GM18907 (cell line): ENCODE measurements around the gene CCDC192.
"Not testable (repeated sequence)": the region's sequence is repeated elsewhere in the genome, so short reads cannot be mapped to it uniquely, and the experiment has no call there.

ENCODE experiments used
- ATAC-seq: cut with Tn5 transposase; IDR thresholded peaks from one replicate; pipeline ENCODE4 v1.9.1; 2021; ENCODE audit warnings: mild to moderate bottlenecking, moderate library complexity; ENCODE audit not compliant: unreplicated experiment

The CCDC192 gene

GRCh38 chr5:127697894-127698600 lies 5.1 kb upstream of the CCDC192 start:
- ATAC-seq: no peak

DNA sequence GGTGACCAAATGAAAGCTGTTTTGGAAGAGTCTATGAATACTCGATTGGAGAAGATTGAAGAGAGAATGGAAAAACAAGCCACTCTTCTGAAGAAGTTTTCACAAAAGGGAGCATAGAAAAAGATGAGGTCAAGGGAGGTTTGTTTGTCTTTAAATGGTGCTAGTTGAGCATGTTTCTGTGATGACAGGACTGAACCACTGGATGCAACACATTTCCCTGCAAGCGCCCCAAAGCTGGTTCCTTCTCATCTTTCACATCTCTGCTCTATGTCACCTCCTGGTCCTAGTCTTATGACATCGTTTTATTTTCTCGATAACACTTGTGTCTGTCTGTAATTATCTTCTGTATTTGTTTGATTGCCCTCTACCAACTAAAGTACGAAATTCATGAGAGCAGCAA lies 3.8 kb upstream of the CCDC192 start:
- no peak for ATAC-seq

DNA sequence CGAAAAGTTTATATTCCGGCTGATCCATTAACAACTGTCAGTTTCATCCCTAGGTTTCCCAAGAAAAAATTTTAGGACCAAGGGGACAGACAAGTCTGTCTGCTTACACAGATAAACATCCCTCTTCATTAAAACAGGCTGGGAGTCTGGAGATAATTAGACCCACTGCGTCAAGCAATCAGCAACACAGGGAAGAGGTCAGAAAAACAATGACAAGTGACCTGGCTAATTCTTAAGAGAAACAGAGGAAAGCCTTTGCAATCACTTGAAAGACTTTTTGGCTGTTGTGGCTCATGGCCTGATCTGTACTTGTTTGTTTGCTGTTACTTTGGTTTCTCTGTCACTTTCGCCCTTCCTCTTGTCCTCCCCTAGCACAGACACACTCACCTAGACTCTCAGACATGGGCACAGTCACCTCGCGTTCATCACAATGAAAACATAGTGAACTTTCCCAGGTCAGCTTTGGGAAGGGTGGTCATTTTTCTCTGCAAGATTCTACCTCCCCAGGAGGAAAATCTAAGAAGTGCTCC lies 2.9 kb upstream of the CCDC192 start:
- ATAC-seq: no peak

DNA sequence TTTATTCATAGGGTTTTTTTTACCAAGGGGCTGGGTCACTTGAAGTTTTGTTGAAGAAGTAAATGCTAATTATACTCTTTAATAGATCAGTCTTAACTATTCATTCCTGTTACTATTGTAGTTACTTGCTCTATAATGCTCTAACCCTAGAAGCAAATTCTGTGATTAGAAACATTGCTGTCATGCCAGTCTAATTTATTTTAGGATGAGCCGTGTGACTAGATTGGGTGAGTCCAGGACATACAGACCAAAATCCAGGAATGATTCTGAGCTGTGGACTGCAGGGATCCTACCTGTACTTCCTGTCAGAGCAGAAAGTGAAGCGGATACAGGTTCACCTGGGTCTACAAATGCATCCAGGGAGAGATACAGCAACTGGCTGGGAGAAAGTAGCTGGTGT lies 757 bp upstream of the CCDC192 start:
- no peak for ATAC-seq

DNA sequence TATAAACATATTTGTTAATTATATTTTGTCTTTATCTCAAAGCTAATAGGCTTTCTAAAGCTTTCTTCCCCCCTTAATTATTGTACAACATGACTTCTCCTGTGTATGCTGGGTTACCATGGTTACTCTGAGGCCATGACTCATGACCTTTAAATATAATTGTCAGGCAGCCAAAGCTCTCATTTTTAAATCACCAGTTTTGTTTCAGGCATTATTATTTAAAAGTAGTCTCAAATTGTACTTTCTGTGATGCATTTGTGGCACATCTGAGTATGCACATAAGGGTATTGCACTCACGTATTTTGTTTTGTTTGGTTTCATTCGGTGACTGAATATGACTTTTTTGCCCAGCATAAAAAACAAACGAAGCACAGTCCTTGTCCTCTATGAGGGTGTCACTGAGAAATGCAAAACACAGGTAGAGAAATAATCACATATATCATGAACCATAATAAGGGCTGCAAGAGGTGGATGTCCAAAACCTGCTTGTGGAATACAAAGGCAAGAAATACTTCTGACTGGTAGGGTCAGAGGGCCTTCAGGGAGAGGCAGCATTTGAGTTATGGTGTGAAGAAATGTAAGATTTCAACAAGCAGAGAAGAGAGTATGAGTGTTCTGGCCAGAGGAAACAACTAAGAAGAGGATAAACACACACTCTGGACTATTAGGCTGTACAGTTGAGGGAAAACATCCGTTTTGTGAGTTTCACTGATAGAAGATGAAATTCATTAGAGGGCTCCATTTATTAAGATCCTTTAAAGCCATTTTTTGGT lies 2.1 kb downstream of the CCDC192 start:
- no peak for ATAC-seq

DNA sequence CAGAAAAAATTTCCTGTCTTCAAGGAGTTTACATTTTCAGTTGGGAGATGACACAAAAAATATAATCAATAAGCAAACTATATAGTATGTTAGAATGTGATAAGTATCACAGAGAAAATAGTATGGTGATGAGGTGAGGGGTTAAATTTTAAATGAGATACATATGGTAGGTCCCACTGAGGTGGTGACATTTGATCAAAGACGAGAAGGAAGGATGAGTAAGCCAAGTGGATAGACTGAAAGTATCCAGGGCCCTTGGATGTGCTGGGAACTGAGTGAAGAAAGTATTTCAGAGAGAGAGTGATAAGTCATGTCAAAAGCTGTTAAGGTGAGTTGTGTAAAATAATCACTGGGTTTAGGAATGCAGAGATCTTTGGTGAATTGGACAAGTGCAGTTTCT lies 3.5 kb downstream of the CCDC192 start:
- no peak for ATAC-seq

GRCh38 chr5:127707209-127707608 lies 4.0 kb downstream of the CCDC192 start:
- ATAC-seq: no peak

DNA sequence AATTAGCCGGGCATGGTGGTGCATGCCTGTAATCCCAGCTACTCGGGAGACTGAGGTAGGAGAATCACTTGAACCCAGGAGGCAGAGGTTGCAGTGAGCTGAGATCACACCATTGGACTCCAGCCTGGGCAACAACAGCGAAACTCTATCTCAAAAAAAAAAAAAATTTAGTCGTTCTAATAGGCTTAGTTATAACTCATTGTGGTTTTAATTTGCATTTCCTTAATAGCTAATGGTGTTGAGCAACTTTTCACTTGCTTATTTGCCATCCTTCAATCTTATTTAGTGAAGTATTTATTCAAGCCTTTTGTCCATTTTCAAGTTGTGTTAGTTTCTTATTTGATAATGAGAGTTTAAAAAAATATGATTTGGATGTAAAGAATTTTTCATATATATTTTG lies 9.9 kb downstream of the CCDC192 start:
- not testable (repeated sequence) for ATAC-seq

GRCh38 chr5:127718181-127718580 lies 15.0 kb downstream of the CCDC192 start:
- ATAC-seq: no peak

GRCh38 chr5:127723571-127723970 lies 20.4 kb downstream of the CCDC192 start:
- ATAC-seq: peak; percentile 58

DNA sequence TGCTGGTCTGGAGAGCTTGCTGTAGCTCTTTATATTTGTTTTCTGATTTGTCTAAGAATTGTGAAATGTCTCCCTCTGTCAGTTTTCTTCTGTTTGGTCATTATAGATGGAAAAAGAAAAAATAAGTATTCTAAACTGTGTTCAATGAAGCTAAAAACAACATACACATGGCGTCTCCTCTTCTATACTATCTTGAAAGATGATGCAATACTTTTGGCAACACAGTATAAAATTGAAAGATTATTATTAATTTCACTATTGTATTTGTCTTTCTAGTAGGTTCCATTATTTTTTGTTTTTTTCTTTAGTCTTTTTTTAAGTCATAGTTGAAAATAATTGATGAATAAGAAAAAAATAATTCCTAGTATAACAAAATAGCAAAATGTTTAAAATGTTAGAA lies 22.5 kb downstream of the CCDC192 start:
- no peak for ATAC-seq

DNA sequence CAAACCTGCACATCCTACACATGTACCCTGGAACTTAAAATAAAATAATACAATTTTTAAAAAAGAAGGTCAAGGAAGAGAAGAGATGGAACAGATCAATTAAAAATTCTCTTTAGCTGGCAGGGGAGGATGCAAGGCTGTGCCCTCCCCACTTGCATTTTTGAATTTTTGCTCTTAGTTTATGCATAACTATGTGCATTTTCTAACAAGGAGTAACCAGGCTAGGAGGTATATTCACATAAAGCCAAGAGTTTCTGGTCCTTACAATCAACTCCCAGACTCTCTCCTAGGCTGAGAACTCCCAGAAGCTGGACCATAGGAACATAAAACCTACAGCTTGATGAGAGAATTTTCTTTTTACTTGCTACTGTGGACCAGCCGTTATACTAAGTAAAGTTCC lies 29.8 kb downstream of the CCDC192 start:
- ATAC-seq: no peak

DNA sequence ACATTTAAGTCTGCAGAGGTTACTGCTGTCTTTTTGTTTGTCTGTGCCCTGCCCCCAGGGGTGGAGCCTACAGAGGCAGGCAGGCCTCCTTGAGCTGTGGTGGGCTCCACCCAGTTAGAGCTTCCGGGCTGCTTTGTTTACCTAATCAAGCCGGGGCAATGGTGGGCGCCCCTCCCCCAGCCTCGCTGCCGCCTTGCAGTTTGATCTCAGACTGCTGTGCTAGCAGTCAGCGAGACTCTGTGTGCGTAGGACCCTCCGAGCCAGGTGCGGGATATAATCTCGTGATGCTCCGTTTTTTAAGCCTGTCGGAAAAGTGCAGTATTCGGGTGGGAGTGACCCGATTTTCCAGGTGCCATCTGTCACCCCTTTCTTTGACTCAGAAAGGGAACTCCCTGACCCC lies 36.2 kb downstream of the CCDC192 start:
- not testable (repeated sequence) for ATAC-seq

DNA sequence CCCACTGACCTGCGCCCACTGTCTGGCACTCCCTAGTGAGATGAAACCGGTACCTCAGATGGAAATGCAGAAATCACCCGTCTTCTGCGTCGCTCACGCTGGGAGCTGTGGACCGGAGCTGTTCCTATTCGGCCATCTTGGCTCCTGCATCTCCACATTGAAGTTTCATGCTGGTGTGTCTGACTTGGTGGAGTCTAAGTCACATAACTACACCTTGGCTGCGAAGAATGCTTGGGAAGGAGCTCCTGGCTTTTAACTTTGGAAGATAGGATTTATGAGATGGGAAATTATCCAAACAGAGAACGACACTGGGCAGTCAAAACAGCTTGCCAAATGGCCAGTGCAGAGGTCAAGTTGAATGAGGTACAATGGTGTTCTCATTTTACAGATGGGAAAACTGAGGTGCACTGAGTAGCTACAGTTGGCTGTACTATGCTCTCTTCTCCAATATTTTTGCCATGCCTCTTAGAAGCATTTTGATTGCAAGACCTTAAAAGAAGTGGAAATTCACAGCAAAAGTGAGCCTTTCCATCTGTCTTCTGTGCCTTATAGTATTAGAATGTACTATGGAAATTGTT lies 36.7 kb downstream of the CCDC192 start:
- no peak for ATAC-seq

DNA sequence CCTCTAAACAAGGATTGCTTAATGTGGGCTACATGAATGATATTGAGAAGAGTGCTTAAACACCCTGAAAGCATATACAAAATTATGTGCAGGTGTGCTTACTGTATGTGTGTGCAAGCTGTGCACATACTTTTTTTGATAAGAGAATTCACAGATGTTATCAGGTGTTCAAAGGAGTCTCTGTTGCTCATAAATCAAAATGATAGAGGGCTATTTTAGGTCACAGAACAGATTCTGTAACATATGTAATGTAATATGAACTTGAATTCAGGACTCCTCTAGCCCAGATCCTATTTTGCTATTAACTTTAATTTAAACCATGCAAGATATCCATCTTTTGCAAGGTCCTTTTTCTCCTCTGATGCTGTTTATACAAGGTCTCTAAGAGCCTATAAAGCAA lies 38.2 kb downstream of the CCDC192 start:
- no peak for ATAC-seq

DNA sequence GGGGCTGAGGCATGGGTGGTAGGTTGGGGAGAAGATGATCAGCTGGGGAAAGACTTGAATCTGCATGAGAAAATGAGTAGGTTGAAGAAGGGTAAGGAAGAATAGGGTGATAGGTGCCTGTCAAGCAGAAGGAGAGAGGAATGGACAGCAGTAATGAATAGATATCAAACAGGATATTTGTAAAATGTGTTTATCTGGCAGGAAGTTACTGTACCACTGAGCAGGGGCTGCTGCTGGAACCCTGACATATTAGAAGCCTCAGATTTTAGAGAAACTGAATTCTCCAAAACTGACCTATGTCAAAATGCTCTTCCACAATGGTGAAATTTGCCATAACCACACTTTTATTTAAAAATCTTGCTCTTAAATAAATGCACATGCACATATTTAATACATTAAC lies 41.0 kb downstream of the CCDC192 start:
- ATAC-seq: no peak

- ATAC-seq: no peak
These were observed 43.6 kb downstream of the CCDC192 start for GRCh38 chr5:127746756-127747155.

GRCh38 chr5:127752503-127753265 lies 49.5 kb downstream of the CCDC192 start:
- not testable (repeated sequence) for ATAC-seq

DNA sequence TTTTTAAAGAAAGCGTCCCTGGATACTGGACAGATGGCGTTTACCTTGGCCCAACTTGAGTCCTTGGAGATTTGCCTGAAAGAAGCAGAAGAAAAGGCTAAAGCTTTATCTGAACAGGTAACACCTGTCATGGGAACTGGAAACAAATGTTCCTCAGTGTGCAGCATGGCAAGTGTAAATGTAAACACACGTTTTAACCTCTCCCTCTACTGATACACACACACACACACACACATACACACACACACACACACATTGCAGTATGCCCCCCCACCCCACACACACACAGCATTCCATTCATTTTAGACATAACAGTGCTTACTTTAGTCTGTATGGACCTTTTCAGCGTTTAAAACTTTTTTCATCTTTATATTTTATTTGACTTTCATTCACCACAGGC lies 51.1 kb downstream of the CCDC192 start:
- no peak for ATAC-seq

DNA sequence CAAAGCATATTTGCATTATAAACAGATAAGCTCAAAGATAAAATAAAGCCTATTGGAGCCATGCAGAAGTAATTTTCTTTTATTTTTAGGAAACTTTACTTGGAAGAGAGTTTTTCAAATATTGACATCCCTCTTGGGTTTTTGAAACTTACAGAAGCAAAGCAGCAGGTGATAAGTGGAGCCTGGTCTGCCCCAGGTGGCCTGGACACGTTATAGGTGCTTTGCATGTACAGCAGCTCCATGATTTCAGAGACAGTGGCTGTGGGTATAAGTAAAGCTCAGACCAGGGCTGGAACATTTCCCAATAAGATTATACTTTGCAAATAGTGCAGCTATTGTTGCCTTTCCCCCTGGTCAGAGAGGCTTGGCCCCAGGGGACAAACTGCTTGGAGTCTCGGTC lies 51.5 kb downstream of the CCDC192 start:
- no peak for ATAC-seq

DNA sequence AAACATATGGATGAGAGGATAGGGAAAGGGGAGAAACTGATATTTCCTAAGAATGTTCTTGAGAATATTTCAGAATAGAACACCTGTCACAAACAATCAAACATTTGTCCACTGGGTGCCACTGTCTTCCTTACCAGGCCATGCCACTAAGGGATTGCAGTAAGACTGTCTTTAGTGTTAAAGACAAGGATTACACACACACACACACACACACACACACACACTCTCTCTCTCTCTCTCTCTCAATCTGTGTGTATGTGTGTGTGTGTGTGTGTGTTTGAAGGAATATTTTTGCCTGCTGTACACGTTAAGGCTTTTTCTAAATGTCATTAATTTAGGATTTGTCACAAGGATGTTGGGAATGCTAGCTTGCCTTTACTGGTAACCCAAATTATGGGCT lies 54.4 kb downstream of the CCDC192 start:
- peak; percentile 90 for ATAC-seq
